HepG2 (cell line): ENCODE data around the gene ZNF670. TPM values are rescaled to one million over a fixed set of nuclear protein-coding genes. Genes with fewer than 3 reads are reported as not detected.

ENCODE experiments used
- ATF7-NPFF ChIP-seq: sonication (generic); formaldehyde crosslinking; IDR thresholded peaks from 2 replicates; pipeline ENCODE4 v1.8.1; 2023; ENCODE audit warnings: mild to moderate bottlenecking, low read depth, missing genetic modification reagents, moderate library complexity
- BRD4 ChIP-seq: sonication (generic); formaldehyde crosslinking; IDR thresholded peaks from 2 replicates; pipeline ENCODE4 v1.4.0; 2020; ENCODE audit warnings: missing genetic modification reagents
- FOXC1 ChIP-seq: sonication (generic); formaldehyde crosslinking; IDR thresholded peaks from 2 replicates; pipeline ENCODE4 v1.8.0; 2022; ENCODE audit warnings: mild to moderate bottlenecking, missing genetic modification reagents, borderline replicate concordance
- GTF3A ChIP-seq: sonication (generic); formaldehyde crosslinking; conservative IDR thresholded peaks from 2 replicates; pipeline ENCODE4 v1.4.0; 2020; ENCODE audit warnings: mild to moderate bottlenecking, missing genetic modification reagents
- HCFC1 ChIP-seq: fragments of 150-350 bp; IDR thresholded peaks from 2 replicates; pipeline ENCODE4 v1.6.1; 2014; ENCODE audit warnings: low read depth, low read length
- MED13 ChIP-seq: sonication (generic); formaldehyde crosslinking; IDR thresholded peaks from 2 replicates; pipeline ENCODE4 v1.5.0; 2020; ENCODE audit warnings: missing genetic modification reagents
- NFKBIZ ChIP-seq: IDR thresholded peaks from 2 replicates; pipeline ENCODE4 v1.6.1; 2018; ENCODE audit warnings: missing genetic modification reagents, missing compliant biosample characterization
- NONO ChIP-seq, 2 experiments: fragments of 450-650 bp in 1 of 2; sonication (generic) in 1 of 2; formaldehyde crosslinking in 1 of 2; IDR thresholded peaks in 1 of 2; conservative IDR thresholded peaks in 1 of 2; 2 replicates each; pipeline versions ENCODE4 v1.6.1 to v1.8.0; 2017 to 2022; ENCODE audit warnings: mild to moderate bottlenecking in 1 of 2, missing genetic modification reagents in 1 of 2, moderate library complexity in 1 of 2
- NR0B2 ChIP-seq: sonication (generic); formaldehyde crosslinking; IDR thresholded peaks from 2 replicates; pipeline ENCODE4 v1.4.0; 2020; ENCODE audit warnings: mild to moderate bottlenecking, missing genetic modification reagents
- POLR2G ChIP-seq: fragments of 200-400 bp; formaldehyde crosslinking; IDR thresholded peaks from 2 replicates; pipeline ENCODE4 v1.6.1; 2018; ENCODE audit warnings: mild to moderate bottlenecking, low read depth, low read length, moderate library complexity
- PRPF4 ChIP-seq: fragments of 200-400 bp; formaldehyde crosslinking; IDR thresholded peaks from 2 replicates; pipeline ENCODE4 v1.6.1; 2016; ENCODE audit warnings: low read length, low read depth; ENCODE audit not compliant: poor library complexity, severe bottlenecking
- SP2 ChIP-seq: sonication (generic); formaldehyde crosslinking; IDR thresholded peaks from 2 replicates; pipeline ENCODE4 v1.5.1; 2020; ENCODE audit warnings: mild to moderate bottlenecking, missing genetic modification reagents
- TCF12 ChIP-seq, 2 experiments: fragments of 450-650 bp in 1 of 2; sonication (generic) in 1 of 2; formaldehyde crosslinking in 1 of 2; IDR thresholded peaks; 2 replicates each; pipeline versions ENCODE4 v1.6.1 to v1.8.0; 2017 to 2022; ENCODE audit warnings: antibody characterized with exemption in 1 of 2, mild to moderate bottlenecking in 1 of 2, missing genetic modification reagents in 1 of 2, moderate library complexity in 1 of 2
- ZC3H4 ChIP-seq: sonication (generic); formaldehyde crosslinking; IDR thresholded peaks from 2 replicates; pipeline ENCODE4 v1.4.0; 2020; ENCODE audit warnings: missing genetic modification reagents, borderline replicate concordance
- ZFAT ChIP-seq: sonication (generic); formaldehyde crosslinking; conservative IDR thresholded peaks from 2 replicates; pipeline ENCODE4 v1.8.1; 2023; ENCODE audit warnings: missing genetic modification reagents, inconsistent platforms
- ZNF547 ChIP-seq: sonication (generic); formaldehyde crosslinking; IDR thresholded peaks from 2 replicates; pipeline ENCODE4 v1.5.1; 2020; ENCODE audit warnings: mild to moderate bottlenecking, missing genetic modification reagents
- ZNF574 ChIP-seq: sonication (generic); formaldehyde crosslinking; IDR thresholded peaks from 2 replicates; pipeline ENCODE4 v1.4.0; 2020; ENCODE audit warnings: missing genetic modification reagents
- ZNF703 ChIP-seq: sonication (generic); formaldehyde crosslinking; IDR thresholded peaks from 2 replicates; pipeline ENCODE4 v1.5.1; 2020; ENCODE audit warnings: missing genetic modification reagents, mild to moderate bottlenecking, moderate library complexity, borderline replicate concordance
- ZNF713 ChIP-seq: sonication (generic); formaldehyde crosslinking; IDR thresholded peaks from 2 replicates; pipeline ENCODE4 v1.4.0; 2020; ENCODE audit warnings: mild to moderate bottlenecking, missing genetic modification reagents
- ZNF784 ChIP-seq: sonication (generic); formaldehyde crosslinking; IDR thresholded peaks from 2 replicates; pipeline ENCODE4 v1.5.1; 2020; ENCODE audit warnings: missing genetic modification reagents, mild to moderate bottlenecking, borderline replicate concordance
- ZNF841 ChIP-seq: sonication (generic); formaldehyde crosslinking; IDR thresholded peaks from 2 replicates; pipeline ENCODE4 v1.8.1; 2023; ENCODE audit warnings: missing genetic modification reagents, borderline replicate concordance
- polyA plus RNA-seq, 8 experiments: library from polyadenylated mRNA; depleted of rRNA in 3 of 8; stranded (reverse) in 7 of 8; unstranded in 1 of 8; fragments of >200 nt; fragmentation: Illumina TruSeq in 4 of 8; extraction: Trizol in 4 of 8; gene quantifications; 2 replicates each; pipeline versions ENCODE4 v1.2.1 to v1.2.3, GENCODE V29; 2011 to 2016; ENCODE audit warnings: low read depth in 4 of 8, missing spikeins in 1 of 8, mixed read lengths in 1 of 8; ENCODE audit not compliant: insufficient read depth in 1 of 8
- total RNA-seq, 5 experiments: library from RNA; depleted of rRNA; stranded (reverse); fragments of >200 nt; fragmentation: Illumina TruSeq; extraction: Trizol; gene quantifications; 2 replicates each; pipeline ENCODE4 v1.2.3, GENCODE V29; 2016; ENCODE audit warnings: low read depth in 1 of 5

The ZNF670 gene
- total and polyA plus RNA-seq, 2 of the 13 experiments (the other 11 are each of a cell fraction or from before 2014, with no cell fraction given): 4.2 to 10.9 TPM

GRCh38 chr1:247111700-247112478 lies 33.3 kb upstream of the ZNF670 start (continued):
- TF ChIP-seq HCFC1 (no peak), ZC3H4 (no peak), SP2 (peak; percentile 23; the same call in 1 of the 2 replicates), NFKBIZ (CRISPR knock-in tag) (0 out of 2 replicates have a peak, but pooled peaks have one; percentile 70), POLR2G (peak; percentile 80), NONO (IDR thresholded peaks at IDR 0.05) (no peak), NONO (CRISPR knock-in tag; conservative IDR thresholded peaks at IDR 0.05) (peak; percentile 76), PRPF4 (no peak), ZNF547 (CRISPR knock-in tag) (peak; percentile 57), MED13 (CRISPR knock-in tag) (no peak), ZNF703 (CRISPR knock-in tag) (no peak; the same call in 1 of the 2 replicates), BRD4 (CRISPR knock-in tag) (peak; percentile 62; the same call in 1 of the 2 replicates), ATF7-NPFF (CRISPR knock-in tag) (peak; percentile 77; the same call in 1 of the 2 replicates), ZNF713 (CRISPR knock-in tag) (0 out of 2 replicates have a peak, but pooled peaks have one; percentile 1), TCF12 (IDR thresholded peaks at IDR 0.05) (no peak), TCF12 (CRISPR knock-in tag; IDR thresholded peaks at IDR 0.05) (no peak), FOXC1 (0 out of 2 replicates have a peak, but pooled peaks have one; percentile 56), ZNF574 (peak; percentile 82), ZFAT (CRISPR knock-in tag) (no peak), GTF3A (0 out of 2 replicates have a peak, but pooled peaks have one; percentile 33), ZNF784 (CRISPR knock-in tag) (peak; percentile 82; the same call in 1 of the 2 replicates), ZNF841 (CRISPR knock-in tag) (no peak), NR0B2 (CRISPR knock-in tag) (peak; percentile 72; the same call in 1 of the 2 replicates)
